H9 (cell line): ENCODE measurements around the gene RIPOR1. TPM values are rescaled to one million over a fixed set of nuclear protein-coding genes. Genes with fewer than 3 reads are reported as not detected.

Experiments used
- DNase-seq: peaks from one replicate; pipeline ENCODE4 v3.0.0-alpha.2; 2017
- H2AFZ ChIP-seq: one replicate; pipeline ENCODE4 v1.6.1; 2013; ENCODE audit warnings: mild to moderate bottlenecking, low read length, control low read depth, moderate library complexity
- H2AK5ac ChIP-seq: 2 replicates; pipeline ENCODE4 v1.6.1; 2013; ENCODE audit warnings: low read length, control low read depth, mixed read lengths; ENCODE audit not compliant: insufficient read length
- H2BK120ac ChIP-seq: one replicate; pipeline ENCODE4 v1.6.1; 2013; ENCODE audit warnings: low read depth, mild to moderate bottlenecking, low read length, control low read depth, inconsistent platforms; ENCODE audit not compliant: poor library complexity, severe bottlenecking
- H2BK12ac ChIP-seq: 2 replicates; pipeline ENCODE4 v1.6.1; 2013; ENCODE audit warnings: low read length, control low read depth, mixed read lengths, low read depth; ENCODE audit not compliant: insufficient read length
- H2BK15ac ChIP-seq: 2 replicates; pipeline ENCODE4 v1.6.1; 2013; ENCODE audit warnings: low read depth, low read length, control low read depth
- H2BK20ac ChIP-seq: one replicate; pipeline ENCODE4 v1.6.1; 2013; ENCODE audit warnings: low read depth, mild to moderate bottlenecking, low read length, control low read depth, inconsistent platforms; ENCODE audit not compliant: poor library complexity, severe bottlenecking
- H2BK5ac ChIP-seq: 2 replicates; pipeline ENCODE4 v1.6.1; 2013; ENCODE audit warnings: low read length, control low read depth, mixed read lengths; ENCODE audit not compliant: insufficient read length
- H3K14ac ChIP-seq: 2 replicates; pipeline ENCODE4 v1.6.1; 2013; ENCODE audit warnings: low read length, control low read depth; ENCODE audit not compliant: insufficient read depth
- H3K18ac ChIP-seq: 2 replicates; pipeline ENCODE4 v1.6.1; 2013; ENCODE audit warnings: low read depth, mild to moderate bottlenecking, mixed read lengths, low read length, control low read depth; ENCODE audit not compliant: insufficient read length
- H3K23ac ChIP-seq: 2 replicates; pipeline ENCODE4 v1.6.1; 2013; ENCODE audit warnings: low read length, control low read depth, mixed read lengths, low read depth; ENCODE audit not compliant: insufficient read length
- H3K23me2 ChIP-seq: 2 replicates; pipeline ENCODE4 v1.6.1; 2013; ENCODE audit warnings: low read depth, mild to moderate bottlenecking, mixed read lengths, low read length, control low read depth; ENCODE audit not compliant: insufficient read length, poor library complexity, severe bottlenecking
- H3K27ac ChIP-seq: 2 replicates; pipeline ENCODE4 v1.5.1; 2013; ENCODE audit warnings: low read length, control low read depth, mixed read lengths, low read depth; ENCODE audit not compliant: insufficient read length
- H3K27me3 ChIP-seq: 2 replicates; pipeline ENCODE4 v1.6.1; 2013; ENCODE audit warnings: low read length, control low read depth, inconsistent platforms; ENCODE audit not compliant: insufficient read depth
- H3K4ac ChIP-seq: 2 replicates; pipeline ENCODE4 v1.6.1; 2013; ENCODE audit warnings: low read depth, mild to moderate bottlenecking, control low read depth, inconsistent platforms, low read length, moderate library complexity
- H3K4me1 ChIP-seq: 2 replicates; pipeline ENCODE4 v1.6.1; 2013; ENCODE audit warnings: low read length, control low read depth, inconsistent platforms; ENCODE audit not compliant: insufficient read depth
- H3K4me2 ChIP-seq: 2 replicates; pipeline ENCODE4 v1.6.1; 2013; ENCODE audit warnings: low read length, control low read depth, mixed read lengths; ENCODE audit not compliant: insufficient read length, insufficient read depth
- H3K56ac ChIP-seq: 2 replicates; pipeline ENCODE4 v1.6.1; 2013; ENCODE audit warnings: low read depth, mild to moderate bottlenecking, mixed read lengths, low read length, control low read depth; ENCODE audit not compliant: insufficient read length
- H3K79me1 ChIP-seq: 2 replicates; pipeline ENCODE4 v1.6.1; 2013; ENCODE audit warnings: low read depth, mild to moderate bottlenecking, moderate library complexity, low read length, control low read depth, inconsistent platforms; ENCODE audit not compliant: insufficient read depth, poor library complexity, severe bottlenecking
- H3K79me2 ChIP-seq: 2 replicates; pipeline ENCODE4 v1.6.1; 2013; ENCODE audit warnings: low read length, control low read depth, inconsistent platforms; ENCODE audit not compliant: insufficient read depth
- H3K9ac ChIP-seq: 2 replicates; pipeline ENCODE4 v1.6.1; 2013; ENCODE audit warnings: low read length, control low read depth, mixed read lengths; ENCODE audit not compliant: insufficient read length; ENCODE audit errors: extremely low read depth
- H3K9me3 ChIP-seq: one replicate; pipeline ENCODE4 v1.6.1; 2013; ENCODE audit warnings: low read depth, low read length, inconsistent platforms; ENCODE audit not compliant: control insufficient read depth
- H3T11ph ChIP-seq: one replicate; pipeline ENCODE4 v1.6.1; 2013; ENCODE audit warnings: mild to moderate bottlenecking, low read length, control low read depth, inconsistent platforms
- H4K20me1 ChIP-seq: one replicate; pipeline ENCODE4 v1.6.1; 2013; ENCODE audit not compliant: control insufficient read depth, insufficient read length, insufficient read depth
- H4K5ac ChIP-seq: 2 replicates; pipeline ENCODE4 v1.6.1; 2013; ENCODE audit warnings: low read depth, mild to moderate bottlenecking, mixed read lengths, low read length, control low read depth; ENCODE audit not compliant: insufficient read length
- H4K8ac ChIP-seq: replicated peaks from 2 replicates; pipeline ENCODE4 v1.6.1; 2013; ENCODE audit warnings: low read length, control low read depth, mixed read lengths, low read depth; ENCODE audit not compliant: insufficient read length
- H4K91ac ChIP-seq: 2 replicates; pipeline ENCODE4 v1.6.1; 2013; ENCODE audit warnings: low read depth, mild to moderate bottlenecking, moderate library complexity, mixed read lengths, low read length, control low read depth; ENCODE audit not compliant: insufficient read length
- H3K27ac Mint-ChIP-seq, 3 experiments: 2 replicates in 2 of 3; 3 replicates in 1 of 3; pipeline ENCODE4 v1.8.0; 2020 to 2021; ENCODE audit warnings: mixed read lengths in 3 of 3, mild to moderate bottlenecking in 1 of 3, moderate library complexity in 1 of 3
- H3K27me3 Mint-ChIP-seq: 2 replicates; pipeline ENCODE4 v1.8.0; 2021; ENCODE audit warnings: low read depth, mild to moderate bottlenecking, moderate library complexity, mixed read lengths
- H3K36me3 Mint-ChIP-seq, 3 experiments: 2 replicates in 2 of 3; 3 replicates in 1 of 3; pipeline ENCODE4 v1.8.0; 2020 to 2021; ENCODE audit warnings: low read depth in 3 of 3, mixed read lengths in 3 of 3; ENCODE audit not compliant: insufficient read depth in 1 of 3
- H3K4me1 Mint-ChIP-seq, 2 experiments: 2 replicates each; pipeline ENCODE4 v1.8.0; 2020; ENCODE audit warnings: mixed read lengths in 2 of 2
- H3K4me3 Mint-ChIP-seq, 2 experiments: 2 replicates in 1 of 2; 3 replicates in 1 of 2; pipeline ENCODE4 v1.8.0; 2020 to 2021; ENCODE audit warnings: mild to moderate bottlenecking in 2 of 2, mixed read lengths in 2 of 2, moderate library complexity in 1 of 2
- H3K9me3 Mint-ChIP-seq, 2 experiments: 2 replicates in 1 of 2; 3 replicates in 1 of 2; pipeline ENCODE4 v1.8.0; 2020; ENCODE audit warnings: mild to moderate bottlenecking in 2 of 2, mixed read lengths in 2 of 2, moderate library complexity in 1 of 2
- WGBS: extraction: QIAGEN DNeasy Blood & Tissue Kit; methylation state at CpG from one replicate; pipeline ENCODE4 v1.1.7; 2013; ENCODE audit warnings: missing lambda C conversion rate, low lambda C conversion rate, mixed read lengths; ENCODE audit not compliant: insufficient read length; ENCODE audit errors: extremely low coverage; 5-methylcytosine and 5-hydroxymethylcytosine counted together
- total RNA-seq: library from RNA; stranded (reverse); gene quantifications from 2 replicates; pipeline ENCODE4 v1.2.1, GENCODE V29; 2021
- TF ChIP-seq, protein P1 (sequence below): fragments of 200-600 bp; sonication (generic); conservative IDR thresholded peaks from 3 replicates; pipeline ENCODE4 v1.8.0; 2021; ENCODE audit warnings: antibody characterized with exemption, mild to moderate bottlenecking

RIPOR1 gene
- total RNA-seq, 1 experiment from 2014 or later: 14.3 TPM

DNA sequence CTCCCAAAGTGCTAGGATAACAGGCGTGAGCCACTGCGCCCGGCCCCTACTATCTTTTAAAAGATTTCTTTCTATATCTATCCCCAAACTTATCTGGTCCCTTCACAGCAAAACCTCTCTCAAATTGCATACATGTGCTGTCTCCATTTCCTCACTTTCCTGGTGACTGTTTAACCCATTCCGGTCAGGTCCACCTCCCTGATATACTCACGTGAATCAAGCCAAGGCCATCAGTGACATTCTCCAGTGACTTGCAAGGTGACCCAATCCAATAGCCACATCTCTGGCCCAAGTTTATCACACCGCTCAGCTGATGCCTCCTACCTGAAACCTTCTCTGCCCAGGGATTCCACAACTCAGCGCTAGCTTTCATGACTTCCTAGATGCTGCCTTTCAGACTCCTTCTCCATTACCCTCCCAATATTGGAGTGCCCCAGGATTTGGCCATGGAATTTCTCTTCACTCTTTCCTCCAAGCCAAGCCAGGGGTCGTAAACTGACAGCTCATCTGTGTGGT is 32.3 kb downstream of the RIPOR1 start:
- no peak overlapping the region for H3K23ac ChIP-seq
- H4K8ac ChIP-seq: no peak overlapping the region
- peaks cover 12% of the 10 kb centered on the region for H3K23me2 ChIP-seq
- Mint-ChIP-seq H3K27me3 (no peaks in the 10 kb centered on the region), H3K4me1 (peaks cover 16 to 19% of the 10 kb centered on the region in 2 experiments), H3K27ac (no peak overlapping the region; a peak in 1 of 7 replicates), H3K4me3 (peak overlapping the region; percentile 81 to 88), H3K9me3 (no peaks in the 10 kb centered on the region), H3K36me3 (peaks cover 0 to 12% (median 4%) of the 10 kb centered on the region in 3 experiments; a peak in 3 of 7 replicates)
- H4K91ac ChIP-seq: no peak overlapping the region
- no peaks in the 10 kb centered on the region for H3K79me1 ChIP-seq
- no peak overlapping the region for H3K4ac ChIP-seq
- no peak overlapping the region for H3T11ph ChIP-seq
- H4K20me1 ChIP-seq: no peaks in the 10 kb centered on the region
- no peak overlapping the region for H2BK12ac ChIP-seq
- no CpG with 5 or more reads among the region's 8 CpGs for WGBS
- H3K14ac ChIP-seq: no peak overlapping the region
- no peak overlapping the region for H2BK20ac ChIP-seq
- H2BK120ac ChIP-seq: no peak overlapping the region
- H3K27ac ChIP-seq: no peak overlapping the region
- H4K5ac ChIP-seq: no peak overlapping the region
- H2AK5ac ChIP-seq: no peak overlapping the region
- peak overlapping the region; percentile 81 for H3K4me2 ChIP-seq
- no peak overlapping the region for H3K18ac ChIP-seq
- H3K27me3 ChIP-seq: no peaks in the 10 kb centered on the region
- peaks cover 21% of the 10 kb centered on the region; the same call in 1 of the 2 replicates for H3K79me2 ChIP-seq
- DNase-seq: no peak
- TF ChIP-seq, protein P1, sequence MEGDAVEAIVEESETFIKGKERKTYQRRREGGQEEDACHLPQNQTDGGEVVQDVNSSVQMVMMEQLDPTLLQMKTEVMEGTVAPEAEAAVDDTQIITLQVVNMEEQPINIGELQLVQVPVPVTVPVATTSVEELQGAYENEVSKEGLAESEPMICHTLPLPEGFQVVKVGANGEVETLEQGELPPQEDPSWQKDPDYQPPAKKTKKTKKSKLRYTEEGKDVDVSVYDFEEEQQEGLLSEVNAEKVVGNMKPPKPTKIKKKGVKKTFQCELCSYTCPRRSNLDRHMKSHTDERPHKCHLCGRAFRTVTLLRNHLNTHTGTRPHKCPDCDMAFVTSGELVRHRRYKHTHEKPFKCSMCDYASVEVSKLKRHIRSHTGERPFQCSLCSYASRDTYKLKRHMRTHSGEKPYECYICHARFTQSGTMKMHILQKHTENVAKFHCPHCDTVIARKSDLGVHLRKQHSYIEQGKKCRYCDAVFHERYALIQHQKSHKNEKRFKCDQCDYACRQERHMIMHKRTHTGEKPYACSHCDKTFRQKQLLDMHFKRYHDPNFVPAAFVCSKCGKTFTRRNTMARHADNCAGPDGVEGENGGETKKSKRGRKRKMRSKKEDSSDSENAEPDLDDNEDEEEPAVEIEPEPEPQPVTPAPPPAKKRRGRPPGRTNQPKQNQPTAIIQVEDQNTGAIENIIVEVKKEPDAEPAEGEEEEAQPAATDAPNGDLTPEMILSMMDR: no peak
- 0 out of 2 replicates have a peak, but pooled peaks cover 3% of the 10 kb centered on the region for H3K4me1 ChIP-seq
- no peak overlapping the region for H3K9ac ChIP-seq
- no peak overlapping the region for H2BK15ac ChIP-seq
- H2BK5ac ChIP-seq: no peak overlapping the region
- no peaks in the 10 kb centered on the region for H3K9me3 ChIP-seq
- H2AFZ ChIP-seq: no peak overlapping the region
- no peak overlapping the region for H3K56ac ChIP-seq
